Chondrocyte (in vitro differentiated cells): ENCODE measurements around the gene ADGRD1. TPM values are rescaled to one million over a fixed set of nuclear protein-coding genes. Genes with fewer than 3 reads are reported as not detected.
A peak's percentile ranks its signal among the peaks of the same experiment; 100 is the strongest.

Experiments
- DNase-seq: peaks from one replicate; pipeline ENCODE4 v3.0.0; 2021; ENCODE audit warnings: mixed read lengths, low spot score
- H3K27ac Mint-ChIP-seq: one replicate; pipeline ENCODE4 v1.8.0; 2021; ENCODE audit warnings: mild to moderate bottlenecking, moderate library complexity, mixed read lengths; ENCODE audit not compliant: unreplicated experiment
- H3K27me3 Mint-ChIP-seq: 2 replicates; pipeline ENCODE4 v1.8.0; 2021; ENCODE audit warnings: low read depth, mixed read lengths
- H3K36me3 Mint-ChIP-seq: 2 replicates; pipeline ENCODE4 v1.8.0; 2021; ENCODE audit warnings: low read depth, mixed read lengths
- H3K4me1 Mint-ChIP-seq: 2 replicates; pipeline ENCODE4 v1.8.0; 2021; ENCODE audit warnings: low read depth, mild to moderate bottlenecking, mixed read lengths
- H3K4me3 Mint-ChIP-seq: one replicate; pipeline ENCODE4 v1.8.0; 2021; ENCODE audit warnings: mild to moderate bottlenecking, moderate library complexity, mixed read lengths; ENCODE audit not compliant: unreplicated experiment
- H3K9me3 Mint-ChIP-seq: 2 replicates; pipeline ENCODE4 v1.8.0; 2021; ENCODE audit warnings: low read depth, mixed read lengths
- total RNA-seq: library from RNA; stranded (reverse); gene quantifications from 3 replicates; pipeline ENCODE4 v1.2.1, GENCODE V29; 2021
- TF ChIP-seq, protein P1 (sequence below): fragments of 200-600 bp; sonication (generic); IDR thresholded peaks from 2 replicates; pipeline ENCODE4 v1.5.0; 2021; ENCODE audit warnings: antibody characterized with exemption, mild to moderate bottlenecking, moderate library complexity

ADGRD1 gene
- total RNA-seq, 1 donor from 2014 or later = 4.7 TPM

DNA sequence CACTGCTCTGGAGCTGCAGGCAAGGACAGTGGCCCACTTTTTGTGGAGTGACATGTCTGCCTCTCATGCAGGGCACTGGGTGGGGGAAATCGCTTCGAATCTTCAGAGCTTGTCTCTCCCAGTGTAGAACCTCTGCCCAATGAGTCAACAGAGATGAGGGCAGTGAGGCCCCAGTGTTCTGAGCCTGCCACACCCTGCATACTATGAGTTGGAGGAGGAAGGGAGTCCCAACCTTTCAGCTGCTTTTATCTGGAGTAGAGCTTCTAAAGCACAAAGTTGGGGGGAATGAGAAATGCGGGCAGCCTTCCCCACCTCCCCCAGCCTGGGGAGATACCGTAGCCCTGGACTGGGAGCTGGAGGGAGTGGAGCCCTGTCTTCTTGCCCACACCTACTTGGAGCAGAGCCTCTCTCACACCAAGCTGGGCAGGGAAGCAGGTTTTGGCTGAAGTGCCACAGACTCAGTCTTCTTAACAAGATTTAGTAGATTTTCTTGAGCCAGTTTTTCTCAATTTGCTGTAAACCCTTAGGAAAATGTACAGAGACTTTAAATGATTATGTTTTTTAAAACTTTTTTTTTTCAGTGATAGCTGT is 159.1 kb downstream of the ADGRD1 start:
- Mint-ChIP-seq H3K27me3 (peaks cover 19% of the 10 kb centered on the region), H3K4me3 (no peak overlapping the region), H3K9me3 (peaks cover 9% of the 10 kb centered on the region), H3K4me1 (peaks cover 12% of the 10 kb centered on the region), H3K36me3 (peaks cover 3% of the 10 kb centered on the region), H3K27ac (no peak overlapping the region)
- peak; percentile 30 for DNase-seq
- TF ChIP-seq, protein P1, sequence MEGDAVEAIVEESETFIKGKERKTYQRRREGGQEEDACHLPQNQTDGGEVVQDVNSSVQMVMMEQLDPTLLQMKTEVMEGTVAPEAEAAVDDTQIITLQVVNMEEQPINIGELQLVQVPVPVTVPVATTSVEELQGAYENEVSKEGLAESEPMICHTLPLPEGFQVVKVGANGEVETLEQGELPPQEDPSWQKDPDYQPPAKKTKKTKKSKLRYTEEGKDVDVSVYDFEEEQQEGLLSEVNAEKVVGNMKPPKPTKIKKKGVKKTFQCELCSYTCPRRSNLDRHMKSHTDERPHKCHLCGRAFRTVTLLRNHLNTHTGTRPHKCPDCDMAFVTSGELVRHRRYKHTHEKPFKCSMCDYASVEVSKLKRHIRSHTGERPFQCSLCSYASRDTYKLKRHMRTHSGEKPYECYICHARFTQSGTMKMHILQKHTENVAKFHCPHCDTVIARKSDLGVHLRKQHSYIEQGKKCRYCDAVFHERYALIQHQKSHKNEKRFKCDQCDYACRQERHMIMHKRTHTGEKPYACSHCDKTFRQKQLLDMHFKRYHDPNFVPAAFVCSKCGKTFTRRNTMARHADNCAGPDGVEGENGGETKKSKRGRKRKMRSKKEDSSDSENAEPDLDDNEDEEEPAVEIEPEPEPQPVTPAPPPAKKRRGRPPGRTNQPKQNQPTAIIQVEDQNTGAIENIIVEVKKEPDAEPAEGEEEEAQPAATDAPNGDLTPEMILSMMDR = no peak

DNA sequence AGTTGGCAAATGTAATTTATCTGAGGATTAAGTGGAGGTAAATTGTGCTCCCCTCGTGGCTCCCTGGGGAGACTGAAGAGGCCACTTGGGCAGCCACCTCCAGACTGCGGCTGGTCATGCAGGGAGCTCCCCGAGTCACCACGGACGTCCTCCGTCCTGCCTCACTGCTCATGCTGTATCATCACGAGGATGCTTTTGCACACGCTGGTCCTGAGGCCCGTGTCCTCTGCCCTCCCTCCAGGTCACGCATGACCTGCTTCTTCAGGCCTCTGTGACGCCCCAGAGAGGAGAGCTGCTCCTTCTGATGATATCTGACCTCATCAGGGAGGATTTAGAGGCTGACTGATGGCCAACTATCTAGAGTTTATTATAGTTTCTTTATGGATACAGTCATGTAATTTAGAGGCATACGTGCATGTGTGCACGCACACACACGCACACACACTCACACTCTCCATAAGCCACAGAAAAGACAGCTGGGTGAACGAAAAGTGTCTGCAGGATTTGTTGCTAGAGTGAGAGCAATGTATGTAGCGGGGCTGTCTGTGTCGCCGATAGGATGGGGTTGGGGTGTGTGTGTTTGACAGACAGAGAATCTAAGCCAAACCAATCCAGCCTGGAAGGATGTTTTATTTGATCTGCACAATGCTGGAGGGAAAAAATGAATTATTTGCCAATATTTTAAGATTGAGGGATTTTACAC is 160.0 kb downstream of the ADGRD1 start:
- H3K9me3 Mint-ChIP-seq = peaks cover 9% of the 10 kb centered on the region
- peaks cover 3% of the 10 kb centered on the region for H3K36me3 Mint-ChIP-seq
- peak; percentile 90 for DNase-seq
- peaks cover 12% of the 10 kb centered on the region for H3K4me1 Mint-ChIP-seq
- H3K4me3 Mint-ChIP-seq = no peak overlapping the region
- TF ChIP-seq, protein P1 = no peak
- H3K27ac Mint-ChIP-seq = no peak overlapping the region
- peaks cover 21% of the 10 kb centered on the region for H3K27me3 Mint-ChIP-seq

DNA sequence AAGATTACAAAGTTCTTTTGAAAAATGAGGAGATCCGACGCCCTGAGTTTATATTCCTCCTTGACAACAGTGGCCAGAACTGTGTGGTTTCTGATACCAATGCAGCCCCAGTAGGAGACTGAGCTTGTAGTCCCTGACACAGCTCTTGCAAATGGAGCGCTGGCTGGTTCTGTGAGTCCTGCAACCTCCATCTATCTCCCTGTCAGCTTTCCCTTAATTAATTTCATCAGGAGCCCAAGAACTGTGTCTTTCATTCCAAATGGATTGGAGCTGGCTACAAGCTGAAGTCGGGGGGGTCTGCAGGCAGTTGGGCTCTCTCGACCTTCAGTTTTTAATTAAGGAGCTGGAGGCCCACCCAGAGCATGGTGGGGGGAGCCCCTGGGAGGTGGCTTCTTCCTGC is 160.6 kb downstream of the ADGRD1 start:
- Mint-ChIP-seq H3K9me3 (peaks cover 6% of the 10 kb centered on the region), H3K4me1 (peaks cover 12% of the 10 kb centered on the region), H3K36me3 (peaks cover 2% of the 10 kb centered on the region), H3K27me3 (peaks cover 21% of the 10 kb centered on the region), H3K4me3 (no peak overlapping the region), H3K27ac (no peak overlapping the region)
- DNase-seq = peak; percentile 14
- TF ChIP-seq, protein P1 = no peak

DNA sequence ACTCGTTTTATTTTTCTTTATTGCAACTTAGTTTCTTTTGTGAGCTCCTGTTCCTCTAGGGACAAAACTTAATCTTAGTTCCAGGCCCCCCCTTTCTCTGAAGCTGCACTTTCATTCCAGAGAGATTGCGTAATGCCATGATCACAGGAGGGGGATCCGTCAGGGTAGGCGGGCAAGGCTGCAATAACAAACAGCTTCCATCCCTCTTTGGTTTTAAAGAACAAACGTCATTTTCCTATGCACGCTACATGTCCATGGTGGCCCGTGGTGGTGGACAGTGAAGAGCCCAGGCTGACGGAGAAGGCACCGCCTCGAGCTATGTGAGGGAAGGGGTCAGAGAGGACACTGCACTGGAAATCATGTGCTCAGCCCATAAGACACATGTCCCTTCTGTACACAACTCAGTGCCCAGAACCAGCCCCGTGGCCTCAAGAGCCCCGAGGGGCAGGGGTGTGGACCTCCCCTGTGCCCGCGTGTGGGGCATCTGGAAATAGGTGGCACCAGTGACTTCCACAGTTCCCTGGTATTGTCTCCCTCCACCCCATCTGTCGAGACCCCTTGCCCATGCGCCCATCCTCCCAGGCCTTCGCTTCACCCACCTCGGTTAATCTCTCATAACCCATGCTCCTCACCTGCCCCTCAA is 161.4 kb downstream of the ADGRD1 start:
- H3K4me3 Mint-ChIP-seq = no peak overlapping the region
- H3K9me3 Mint-ChIP-seq = no peaks in the 10 kb centered on the region
- peak; percentile 54 for DNase-seq

More for the DNA sequence above, 161.4 kb downstream of the ADGRD1 start:
- Mint-ChIP-seq H3K4me1 (peaks cover 12% of the 10 kb centered on the region), H3K27ac (no peak overlapping the region), H3K27me3 (peaks cover 18% of the 10 kb centered on the region), H3K36me3 (no peaks in the 10 kb centered on the region)
- TF ChIP-seq, protein P1 = no peak
